OCI-LY1 (cell line): ENCODE measurements around the gene CWC15.

ENCODE experiments used
- CTCF ChIP-seq: fragments of 200-600 bp; sonication (generic), shearing (Covaris generic); IDR thresholded peaks from 2 replicates; pipeline ENCODE4 v1.5.1; 2017; ENCODE audit warnings: mild to moderate bottlenecking, antibody characterized with exemption, low read length, moderate library complexity, mixed read lengths
- EZH2 ChIP-seq: fragments of 200-600 bp; sonication (generic), shearing (Covaris generic); IDR thresholded peaks from 2 replicates; pipeline ENCODE4 v1.8.0; 2017; ENCODE audit warnings: borderline replicate concordance, mixed run types, mild to moderate bottlenecking, antibody characterized with exemption, low read length, moderate library complexity, mixed read lengths

- TF ChIP-seq CTCF = no peak
- no peak for TF ChIP-seq EZH2
Measured at GRCh38 chr11:94939346-94939745, 34.0 kb downstream of the CWC15 start.
